Suprapubic skin (tissue), 3 donors: Measurements from ENCODE around the gene PCNT.

Experiments used
- CTCF ChIP-seq, 2 donors: fragments of 200-600 bp in 1 of 2; fragments of 450-650 bp in 1 of 2; sonication (generic) in 1 of 2; IDR thresholded peaks; one replicate each; pipeline ENCODE4 v1.5.1; 2016 to 2019; ENCODE audit warnings: antibody characterized with exemption in 2 of 2, mild to moderate bottlenecking in 1 of 2, moderate library complexity in 1 of 2
- POLR2AphosphoS5 ChIP-seq, 3 donors: sonication (generic); formaldehyde crosslinking; IDR thresholded peaks; one replicate each; pipeline ENCODE4 v1.6.1; 2017; ENCODE audit warnings: antibody characterized with exemption in 3 of 3

GRCh38 chr21:46354518-46354917 lies 30.6 kb downstream of the PCNT start:
- TF ChIP-seq POLR2AphosphoS5 (IDR thresholded peaks at IDR 0.05) (no peak), CTCF (IDR thresholded peaks at IDR 0.05) (no peak)
